Mesodermal cell (in vitro differentiated cells): ENCODE measurements around the gene SKA1. TPM values are rescaled to one million over a fixed set of nuclear protein-coding genes. Genes with fewer than 3 reads are reported as not detected.
A peak's percentile ranks its signal among the peaks of the same experiment; 100 is the strongest.

Source experiments
- H3K27ac ChIP-seq: 2 replicates; pipeline ENCODE4 v1.7.0; 2013; ENCODE audit warnings: mild to moderate bottlenecking, low read depth, low read length, moderate library complexity; ENCODE audit not compliant: severe bottlenecking
- H3K36me3 ChIP-seq: 2 replicates; pipeline ENCODE4 v1.7.1; 2013; ENCODE audit warnings: mild to moderate bottlenecking, low read length, moderate library complexity; ENCODE audit not compliant: control insufficient read depth, insufficient read depth
- H3K4me1 ChIP-seq: one replicate; pipeline ENCODE4 v1.7.1; 2013; ENCODE audit warnings: mild to moderate bottlenecking, low read length; ENCODE audit not compliant: insufficient read depth, control insufficient read depth, poor library complexity, severe bottlenecking
- H3K4me3 ChIP-seq: 2 replicates; pipeline ENCODE4 v1.7.0; 2013; ENCODE audit warnings: low read length, control low read depth, mild to moderate bottlenecking; ENCODE audit not compliant: insufficient read depth, poor library complexity, severe bottlenecking; ENCODE audit errors: extremely low read depth
- H3K9me3 ChIP-seq: 2 replicates; pipeline ENCODE4 v1.7.1; 2013; ENCODE audit warnings: mild to moderate bottlenecking, low read length, moderate library complexity; ENCODE audit not compliant: control insufficient read depth
- WGBS, 2 experiments: methylation state at CpG; one replicate each; pipeline ENCODE4 v1.1.5; 2013; ENCODE audit warnings: missing lambda C conversion rate in 2 of 2; ENCODE audit not compliant: insufficient coverage in 2 of 2; 5-methylcytosine and 5-hydroxymethylcytosine counted together
- polyA plus RNA-seq, 2 experiments: library from polyadenylated mRNA; stranded (reverse); fragments of 50-300 nt; gene quantifications; one replicate each; pipeline ENCODE4 v1.2.3, GENCODE V29; 2013

Gene SKA1, protein sequence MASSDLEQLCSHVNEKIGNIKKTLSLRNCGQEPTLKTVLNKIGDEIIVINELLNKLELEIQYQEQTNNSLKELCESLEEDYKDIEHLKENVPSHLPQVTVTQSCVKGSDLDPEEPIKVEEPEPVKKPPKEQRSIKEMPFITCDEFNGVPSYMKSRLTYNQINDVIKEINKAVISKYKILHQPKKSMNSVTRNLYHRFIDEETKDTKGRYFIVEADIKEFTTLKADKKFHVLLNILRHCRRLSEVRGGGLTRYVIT
- 16.4 TPM for polyA plus RNA-seq (2013, experiment 1 of 2)
- 22.3 TPM for polyA plus RNA-seq (2013, experiment 2 of 2)

DNA sequence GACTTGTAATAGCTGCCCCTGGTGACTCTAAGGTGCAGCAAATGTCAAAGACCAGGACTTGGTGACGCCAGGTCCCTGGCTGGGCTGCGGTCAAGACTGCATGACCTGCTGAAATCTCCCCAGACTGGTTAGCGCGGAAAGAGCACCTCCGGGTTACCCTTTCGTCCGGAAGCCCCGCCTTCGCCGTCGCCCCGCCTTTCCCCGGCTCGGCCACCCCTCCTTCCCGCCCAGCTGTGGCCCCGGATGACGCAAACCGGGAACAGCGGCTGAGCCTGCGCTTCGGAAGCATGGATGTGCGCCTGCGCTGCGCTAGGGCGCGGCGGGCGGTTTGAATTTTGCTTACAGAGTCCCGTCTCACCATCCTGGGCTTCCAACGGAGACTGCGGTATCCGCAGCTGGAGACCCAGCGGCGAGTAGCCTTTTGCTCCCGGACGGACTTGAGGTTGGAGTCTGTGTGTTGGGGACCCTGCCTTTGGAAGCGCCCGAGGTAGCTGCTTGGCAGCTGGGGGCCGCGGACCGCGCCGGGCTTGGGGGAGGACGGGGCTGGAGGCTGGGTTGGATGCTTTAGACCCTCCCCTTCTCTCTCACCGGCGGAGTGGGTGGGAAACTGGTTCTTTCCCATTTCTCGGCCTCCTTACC lies at the start of gene SKA1:
SKA1 (plus strand) TSS at position 294 of the 639 bp plus-strand sequence. CDS start 785 bp downstream, outside the sequence.
- H3K4me3 ChIP-seq: peak within 1 kb of the TSS; percentile 74
- H3K27ac ChIP-seq: peak within 1 kb of the TSS; percentile 54
- H3K4me1 ChIP-seq: peaks cover 6% of the 10 kb centered on the region
- 1% methylated on average over 29 to 38 of the region's 47 CpGs for WGBS, 2 experiments
- peaks cover 20% of the 10 kb centered on the region for H3K36me3 ChIP-seq
- H3K9me3 ChIP-seq: peaks cover 5% of the 10 kb centered on the region

DNA sequence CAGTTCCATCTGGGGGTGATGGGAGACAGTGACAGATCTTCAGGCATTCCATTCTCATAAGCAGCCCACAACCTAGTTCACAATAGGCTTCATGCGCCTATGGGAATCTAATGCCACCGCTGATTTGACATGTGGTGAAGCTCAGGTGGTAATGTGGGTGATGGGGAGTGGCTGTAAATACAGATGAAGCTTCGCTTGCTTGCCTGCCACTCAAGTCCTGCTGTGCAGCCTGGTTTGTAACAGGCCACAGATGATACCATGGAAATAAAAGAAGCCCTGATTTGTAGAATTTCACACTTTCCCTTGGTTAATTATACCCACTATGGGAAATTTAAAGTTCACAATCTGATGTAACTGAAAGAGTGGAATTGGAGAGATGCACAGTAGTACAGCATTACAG lies 46.9 kb upstream of the SKA1 start:
- Histone ChIP-seq H3K9me3 (no peaks in the 10 kb centered on the region), H3K4me3 (no peak overlapping the region), H3K36me3 (no peaks in the 10 kb centered on the region), H3K27ac (no peak overlapping the region), H3K4me1 (no peaks in the 10 kb centered on the region)
- 100% methylated on average over 2 of the region's 3 CpGs; no CpG with 5 or more reads in 1 of the 2 experiments for WGBS, 2 experiments

DNA sequence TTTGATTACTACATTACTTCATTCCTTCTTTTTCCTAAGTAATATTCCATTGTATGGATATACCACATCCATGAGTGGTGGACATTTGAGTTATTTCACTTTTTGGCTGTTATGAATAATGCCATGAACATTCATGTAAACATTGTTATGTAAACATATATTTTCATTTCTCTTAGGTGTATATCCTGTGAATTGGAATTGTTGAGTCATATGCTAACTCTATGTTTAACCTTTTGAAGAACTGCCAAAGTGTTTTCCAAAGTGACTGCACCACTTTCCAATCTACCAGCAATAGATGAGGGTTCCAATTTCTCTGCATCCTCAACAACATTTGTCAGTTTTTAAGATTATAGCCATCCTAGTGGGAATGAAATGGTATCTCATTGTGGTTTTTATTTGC lies 44.7 kb upstream of the SKA1 start:
- no peaks in the 10 kb centered on the region for H3K36me3 ChIP-seq
- no peaks in the 10 kb centered on the region for H3K9me3 ChIP-seq
- no peaks in the 10 kb centered on the region for H3K4me1 ChIP-seq
- H3K4me3 ChIP-seq: no peak overlapping the region
- no peak overlapping the region for H3K27ac ChIP-seq

DNA sequence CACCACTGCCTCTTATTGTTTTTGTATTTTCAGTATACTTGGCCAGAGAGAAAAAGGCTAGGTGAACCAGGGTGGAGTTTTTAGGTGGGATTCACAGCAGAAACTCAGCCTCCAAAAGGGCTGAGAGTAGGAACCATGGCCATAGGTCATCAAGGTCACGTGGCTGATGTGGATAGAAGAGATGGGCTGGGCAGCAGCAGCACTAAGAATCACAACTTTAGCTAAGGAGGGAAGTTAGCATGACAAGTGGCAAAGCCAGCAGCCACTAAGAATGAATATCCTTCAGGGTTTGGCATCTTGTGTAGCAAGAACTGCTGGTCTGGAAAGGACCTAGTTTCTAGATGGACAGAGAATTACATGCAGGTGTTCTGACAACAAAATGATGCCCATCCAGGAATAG lies 43.2 kb upstream of the SKA1 start:
- 79 to 93% methylated on average over 1 of the region's 1 CpG for WGBS, 2 experiments
- Histone ChIP-seq H3K27ac (no peak overlapping the region), H3K4me3 (no peak overlapping the region), H3K9me3 (no peaks in the 10 kb centered on the region), H3K36me3 (no peaks in the 10 kb centered on the region), H3K4me1 (no peaks in the 10 kb centered on the region)

DNA sequence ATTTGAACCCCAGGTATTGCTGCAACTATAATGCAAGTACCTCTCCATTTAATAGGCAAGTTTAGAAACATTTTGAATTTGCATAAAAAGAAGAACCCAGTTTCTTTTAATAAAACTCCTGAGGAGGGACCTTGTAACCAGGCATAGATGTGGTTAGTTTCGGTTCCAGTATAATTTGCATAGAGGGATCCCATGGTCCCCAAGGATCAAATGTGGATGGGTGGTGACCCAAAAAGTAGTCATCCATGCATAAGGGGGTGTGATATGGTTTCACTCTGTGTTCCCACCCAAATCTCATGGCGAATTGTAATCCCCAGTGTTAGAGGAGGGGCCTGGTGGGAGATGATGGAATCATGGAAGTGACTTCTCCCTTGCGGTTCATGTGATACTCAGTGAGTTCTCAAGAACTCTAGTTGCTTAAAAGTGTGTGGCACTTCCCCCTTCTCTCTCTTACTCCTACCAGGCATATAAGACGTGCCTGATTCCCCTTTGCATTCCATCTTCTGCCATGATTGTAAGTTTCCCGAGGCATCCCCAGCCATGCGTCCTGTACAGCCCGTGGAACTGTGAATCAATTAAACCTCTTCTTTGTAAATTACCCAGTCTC lies 40.2 kb upstream of the SKA1 start:
- H3K9me3 ChIP-seq: no peaks in the 10 kb centered on the region
- no peaks in the 10 kb centered on the region for H3K36me3 ChIP-seq
- H3K4me3 ChIP-seq: no peak overlapping the region
- no peaks in the 10 kb centered on the region for H3K4me1 ChIP-seq
- no peak overlapping the region for H3K27ac ChIP-seq
- 90 to 94% methylated on average over 2 to 3 of the region's 7 CpGs for WGBS, 2 experiments

DNA sequence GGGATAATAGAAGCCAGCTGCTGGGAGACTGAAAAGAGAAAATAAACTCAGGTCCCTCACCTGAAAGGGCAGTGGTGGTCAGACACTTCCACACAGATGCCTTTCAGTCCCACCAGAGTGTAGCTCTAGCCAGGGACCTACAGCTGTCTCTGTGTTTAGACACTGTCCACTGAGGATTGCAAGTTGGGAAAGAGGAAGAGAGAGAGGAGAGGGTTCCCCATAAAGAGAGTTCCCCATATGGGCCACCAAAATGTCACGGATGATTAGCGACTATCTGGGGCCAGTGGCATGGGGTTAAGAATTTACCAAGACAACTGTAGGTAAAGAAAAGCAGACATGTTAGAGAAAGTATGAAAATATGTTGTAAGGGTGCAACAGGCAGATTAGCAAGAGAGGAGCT lies 36.7 kb upstream of the SKA1 start:
- no peaks in the 10 kb centered on the region for H3K4me1 ChIP-seq
- no peak overlapping the region for H3K27ac ChIP-seq
- H3K4me3 ChIP-seq: no peak overlapping the region

DNA sequence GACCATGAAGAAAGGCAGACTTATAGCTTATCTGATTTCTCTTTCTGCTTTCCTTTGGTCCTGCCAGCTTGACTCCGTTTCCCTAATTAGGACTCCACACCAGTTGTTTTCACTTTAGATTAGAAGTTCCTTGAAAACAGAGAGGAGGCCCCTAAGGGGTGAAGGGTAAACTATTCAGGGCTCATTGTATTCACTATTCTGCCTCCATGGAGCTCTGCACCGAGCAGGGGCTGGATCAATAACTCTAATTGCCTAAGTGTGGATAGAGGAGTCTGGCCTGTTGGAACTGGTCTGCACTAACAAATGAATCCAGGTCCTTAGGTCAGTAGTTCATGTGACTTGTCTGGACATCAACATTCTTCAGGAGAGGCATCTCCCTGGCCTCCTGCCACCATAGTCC lies 36.1 kb upstream of the SKA1 start:
- WGBS, 2 experiments: 50% methylated on average over 1 of the region's 2 CpGs; no CpG with 5 or more reads in 1 of the 2 experiments
- H3K36me3 ChIP-seq: no peaks in the 10 kb centered on the region
- no peak overlapping the region for H3K4me3 ChIP-seq
- H3K27ac ChIP-seq: no peak overlapping the region
- H3K9me3 ChIP-seq: no peaks in the 10 kb centered on the region
- no peaks in the 10 kb centered on the region for H3K4me1 ChIP-seq

More for the DNA sequence above, 36.7 kb upstream of the SKA1 start:
- H3K36me3 ChIP-seq: no peaks in the 10 kb centered on the region
- 88 to 100% methylated on average over 2 of the region's 2 CpGs for WGBS, 2 experiments
- H3K9me3 ChIP-seq: no peaks in the 10 kb centered on the region

DNA sequence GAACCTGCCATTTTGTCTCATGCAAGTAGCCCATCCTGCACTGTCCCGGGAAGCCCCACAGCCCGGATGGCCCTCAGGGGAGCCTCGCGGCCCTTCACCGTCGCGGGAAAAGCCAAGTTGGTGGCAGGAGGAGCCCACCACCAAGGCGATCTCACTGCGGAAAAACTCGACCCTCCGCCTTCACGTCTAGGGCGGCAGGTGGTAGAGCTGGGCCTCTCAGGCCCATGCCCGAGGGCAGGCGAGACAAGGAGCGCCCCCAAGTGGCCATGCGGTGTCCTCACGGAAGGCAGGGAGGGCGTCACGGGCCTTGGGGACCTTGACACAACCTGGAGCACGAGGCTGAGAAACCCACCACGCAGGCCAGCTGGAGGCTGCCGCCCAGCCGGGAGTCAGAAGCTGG lies 34.8 kb upstream of the SKA1 start:
- Histone ChIP-seq H3K27ac (no peak overlapping the region), H3K9me3 (no peaks in the 10 kb centered on the region), H3K4me3 (no peak overlapping the region), H3K4me1 (no peaks in the 10 kb centered on the region), H3K36me3 (no peaks in the 10 kb centered on the region)
- 89 to 94% methylated on average over 22 to 24 of the region's 24 CpGs for WGBS, 2 experiments

DNA sequence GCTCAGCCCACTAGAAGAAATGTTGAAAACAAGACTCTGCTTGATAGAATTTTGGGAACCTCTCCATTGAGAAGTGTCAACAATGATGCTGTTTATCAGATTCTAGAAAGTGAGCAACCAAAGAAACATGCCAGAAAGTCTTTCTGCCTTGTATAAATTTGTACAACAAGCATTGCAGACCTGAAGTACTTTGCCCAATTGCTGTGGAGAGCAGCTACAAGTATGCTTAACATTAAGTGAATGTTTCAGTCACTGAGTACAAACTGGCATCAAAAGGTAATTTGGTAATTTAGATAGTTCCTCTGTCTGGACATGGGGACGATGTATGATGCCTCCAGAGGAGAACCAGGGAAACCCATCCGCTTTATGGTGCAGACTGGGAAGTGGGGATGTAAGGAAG lies 33.4 kb upstream of the SKA1 start:
- no peaks in the 10 kb centered on the region for H3K9me3 ChIP-seq
- 87 to 94% methylated on average over 2 of the region's 2 CpGs for WGBS, 2 experiments
- H3K4me1 ChIP-seq: no peaks in the 10 kb centered on the region
- no peaks in the 10 kb centered on the region for H3K36me3 ChIP-seq
- H3K27ac ChIP-seq: no peak overlapping the region
- H3K4me3 ChIP-seq: no peak overlapping the region

DNA sequence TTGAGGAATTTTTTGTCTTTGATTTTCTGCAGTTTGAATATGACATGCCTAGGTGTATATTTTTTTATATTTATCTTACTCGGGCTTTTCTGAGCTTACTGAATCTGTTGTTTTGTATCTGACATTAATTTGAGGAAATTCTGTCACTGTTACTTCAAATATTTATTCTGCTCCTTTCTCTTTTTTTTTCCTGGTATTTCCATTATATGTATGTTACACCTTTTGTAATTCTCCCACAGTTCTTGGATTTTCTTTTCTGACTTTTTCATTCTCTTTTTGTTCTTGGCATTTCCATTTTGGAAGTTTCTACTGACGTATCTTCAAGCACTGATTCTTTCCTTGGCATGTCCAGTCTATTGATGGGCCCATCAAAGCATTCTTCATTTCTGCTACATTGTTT lies 24.1 kb upstream of the SKA1 start:
- WGBS, 2 experiments: 91 to 100% methylated on average over 1 of the region's 2 CpGs
- Histone ChIP-seq H3K27ac (no peak overlapping the region), H3K9me3 (no peaks in the 10 kb centered on the region), H3K4me1 (no peaks in the 10 kb centered on the region), H3K36me3 (no peaks in the 10 kb centered on the region), H3K4me3 (no peak overlapping the region)
